NT2/D1 (cell line): ENCODE measurements around the gene CX3CL1.

Experiments used
- SUZ12 ChIP-seq: IDR thresholded peaks from 2 replicates; pipeline ENCODE4 v1.6.1; 2011; ENCODE audit not compliant: insufficient read length, insufficient read depth; ENCODE audit errors: extremely low read depth
- YY1 ChIP-seq: IDR thresholded peaks from 2 replicates; pipeline ENCODE4 v1.6.1; 2011; ENCODE audit not compliant: insufficient read length, insufficient read depth

DNA sequence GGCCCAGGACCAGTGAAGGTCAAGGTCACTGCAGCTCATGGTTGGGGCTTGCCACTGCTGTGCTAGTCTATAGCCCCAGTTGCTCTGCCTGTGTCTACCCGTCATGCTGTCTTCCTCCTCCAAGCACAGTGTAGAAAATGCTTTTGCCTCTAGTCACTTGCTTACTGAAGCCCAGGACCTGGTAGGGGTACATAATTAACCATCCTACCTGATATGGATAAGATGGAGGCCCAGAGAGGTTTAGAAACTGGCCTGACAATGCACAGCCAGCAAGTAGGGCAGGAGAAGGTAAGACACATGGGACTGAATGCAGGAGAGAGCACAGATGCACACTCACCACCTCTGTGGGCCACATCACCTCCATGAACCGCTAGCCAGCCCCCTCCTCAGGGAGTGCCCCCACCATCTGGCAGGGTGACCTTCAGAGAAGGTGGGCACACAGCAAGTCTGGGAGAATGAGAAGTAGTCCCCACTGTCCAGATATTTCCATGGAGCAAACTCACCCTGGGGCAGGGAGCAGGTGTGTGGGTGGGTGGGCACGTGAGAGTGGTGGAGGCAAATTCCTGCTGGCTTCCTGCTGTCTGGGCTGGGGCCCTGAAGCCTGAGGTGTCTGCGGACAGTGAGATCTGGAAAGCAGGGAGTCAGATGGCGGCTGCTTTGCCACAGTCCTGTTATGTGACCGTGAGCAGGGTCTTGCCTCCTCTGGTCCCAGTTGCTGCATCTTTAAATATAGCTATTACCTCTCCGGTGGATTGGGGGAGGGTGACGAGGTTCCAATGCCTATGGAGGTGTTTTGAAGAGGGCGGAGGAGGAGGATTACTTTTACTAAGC lies 1.0 kb downstream of the CX3CL1 start:
- TF ChIP-seq SUZ12 (no peak), YY1 (no peak)
